ENCODE data around the gene GAL3ST2.
"Not testable (repeated sequence)": the region's sequence is repeated elsewhere in the genome, so short reads cannot be mapped to it uniquely, and the experiment has no call there.

GAL3ST2 gene

GRCh38 chr2:241769819-241770184 is 6.8 kb upstream of the GAL3ST2 start:
- no peak for DNase-seq

- DNase-seq = no peak
These were observed 6.3 kb upstream of the GAL3ST2 start for GRCh38 chr2:241770185-241770935.

GRCh38 chr2:241770936-241771285 is 5.7 kb upstream of the GAL3ST2 start:
- no peak for DNase-seq

- DNase-seq = peak; percentile 74
These were observed 5.1 kb upstream of the GAL3ST2 start for GRCh38 chr2:241771286-241772062.

- no peak for DNase-seq
These were observed 4.5 kb upstream of the GAL3ST2 start for GRCh38 chr2:241772063-241772499.

- DNase-seq = no peak
These were observed 2.9 kb upstream of the GAL3ST2 start for GRCh38 chr2:241773511-241774418.

- no peak for DNase-seq
These were observed 2.0 kb upstream of the GAL3ST2 start for GRCh38 chr2:241774419-241775222.

GRCh38 chr2:241775223-241776177 is 1.1 kb upstream of the GAL3ST2 start:
- no peak for DNase-seq

- DNase-seq = no peak
These were observed 606 bp downstream of the GAL3ST2 start for GRCh38 chr2:241777170-241777685.

- DNase-seq = no peak
These were observed 1.3 kb downstream of the GAL3ST2 start for GRCh38 chr2:241777686-241778627.

- no peak for DNase-seq
These were observed 4.4 kb downstream of the GAL3ST2 start for GRCh38 chr2:241780939-241781569.

- DNase-seq = not testable (repeated sequence)
These were observed 5.4 kb downstream of the GAL3ST2 start for GRCh38 chr2:241782053-241782452.

- DNase-seq = no peak
These were observed 11.5 kb downstream of the GAL3ST2 start for GRCh38 chr2:241788135-241788534.

GRCh38 chr2:241788572-241788971 is 11.9 kb downstream of the GAL3ST2 start:
- DNase-seq = no peak

GRCh38 chr2:241791385-241791784 is 14.8 kb downstream of the GAL3ST2 start:
- DNase-seq = not testable (repeated sequence)

GRCh38 chr2:241793385-241793784 is 16.8 kb downstream of the GAL3ST2 start:
- no peak for DNase-seq

GRCh38 chr2:241794250-241794823 is 17.7 kb downstream of the GAL3ST2 start:
- DNase-seq = no peak

Data from right forelimb (tissue), 1 donor.